Brain microvascular endothelial cell (primary cell): Measurements from ENCODE around the gene CHCHD10.

ENCODE experiments used
- DNase-seq: peaks from one replicate; pipeline ENCODE4 v3.0.0-alpha.2; 2020
- H3K27ac ChIP-seq: fragments of 250-450 bp; sonication (Bioruptor Pico); 2 replicates; pipeline ENCODE4 v1.5.1; 2020; ENCODE audit warnings: mild to moderate bottlenecking, moderate library complexity
- H3K27me3 ChIP-seq: fragments of 250-450 bp; sonication (Bioruptor Pico); replicated peaks from 2 replicates; pipeline ENCODE4 v1.5.1; 2020; ENCODE audit warnings: mild to moderate bottlenecking
- H3K36me3 ChIP-seq: fragments of 250-450 bp; sonication (Bioruptor Pico); replicated peaks from 2 replicates; pipeline ENCODE4 v1.5.1; 2020; ENCODE audit warnings: mild to moderate bottlenecking
- H3K4me3 ChIP-seq: 2 replicates; pipeline ENCODE4 v1.5.1; 2011; ENCODE audit warnings: low read depth, mild to moderate bottlenecking, control low read depth, low read length, moderate library complexity
- in situ Hi-C: cut with HindIII; loops from 2 replicates; pipeline ENCODE4 v1.10.0; 2017; ENCODE audit warnings: low sequenced_read_pairs, low pct_ligation_motif_present
- TF ChIP-seq, protein P1 (sequence below): IDR thresholded peaks from 2 replicates; pipeline ENCODE4 v1.5.1; 2011; ENCODE audit warnings: low read depth, mild to moderate bottlenecking, moderate library complexity, low read length, control low read depth, inconsistent platforms; ENCODE audit errors: missing control alignments

Gene CHCHD10

DNA sequence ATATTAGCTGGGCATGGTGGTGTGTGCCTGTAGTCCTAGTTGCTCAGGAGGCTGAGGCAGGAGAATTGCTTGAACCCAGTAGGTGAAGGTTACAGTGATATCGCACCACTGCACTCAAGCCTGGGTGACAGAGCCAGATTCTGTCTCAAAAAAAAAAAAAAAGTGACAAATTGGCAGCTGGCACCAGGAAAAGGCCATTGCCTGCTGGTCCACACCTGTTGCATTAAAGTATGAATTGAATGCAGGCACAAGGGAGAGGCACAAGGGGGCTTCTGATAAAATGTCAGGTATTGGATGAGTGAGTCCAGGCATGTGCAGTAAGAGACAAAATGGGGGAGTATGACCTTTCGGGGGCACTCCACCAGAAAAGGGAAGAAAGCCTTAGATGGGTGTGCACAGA lies 45.0 kb downstream of the CHCHD10 start:
- no peaks in the 10 kb centered on the region for H3K27me3 ChIP-seq
- no peak for DNase-seq
- TF ChIP-seq, protein P1, sequence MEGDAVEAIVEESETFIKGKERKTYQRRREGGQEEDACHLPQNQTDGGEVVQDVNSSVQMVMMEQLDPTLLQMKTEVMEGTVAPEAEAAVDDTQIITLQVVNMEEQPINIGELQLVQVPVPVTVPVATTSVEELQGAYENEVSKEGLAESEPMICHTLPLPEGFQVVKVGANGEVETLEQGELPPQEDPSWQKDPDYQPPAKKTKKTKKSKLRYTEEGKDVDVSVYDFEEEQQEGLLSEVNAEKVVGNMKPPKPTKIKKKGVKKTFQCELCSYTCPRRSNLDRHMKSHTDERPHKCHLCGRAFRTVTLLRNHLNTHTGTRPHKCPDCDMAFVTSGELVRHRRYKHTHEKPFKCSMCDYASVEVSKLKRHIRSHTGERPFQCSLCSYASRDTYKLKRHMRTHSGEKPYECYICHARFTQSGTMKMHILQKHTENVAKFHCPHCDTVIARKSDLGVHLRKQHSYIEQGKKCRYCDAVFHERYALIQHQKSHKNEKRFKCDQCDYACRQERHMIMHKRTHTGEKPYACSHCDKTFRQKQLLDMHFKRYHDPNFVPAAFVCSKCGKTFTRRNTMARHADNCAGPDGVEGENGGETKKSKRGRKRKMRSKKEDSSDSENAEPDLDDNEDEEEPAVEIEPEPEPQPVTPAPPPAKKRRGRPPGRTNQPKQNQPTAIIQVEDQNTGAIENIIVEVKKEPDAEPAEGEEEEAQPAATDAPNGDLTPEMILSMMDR = no peak
- no peak overlapping the region for H3K27ac ChIP-seq
- no peak overlapping the region for H3K4me3 ChIP-seq
- in situ Hi-C loops = no loop called here
- no peaks in the 10 kb centered on the region for H3K36me3 ChIP-seq

- Histone ChIP-seq H3K27me3 (no peaks in the 10 kb centered on the region), H3K36me3 (no peaks in the 10 kb centered on the region), H3K4me3 (no peak overlapping the region), H3K27ac (no peak overlapping the region)
- TF ChIP-seq, protein P1 = no peak
- in situ Hi-C loops = no loop called here
- DNase-seq = no peak
These were observed 45.6 kb downstream of the CHCHD10 start for GRCh38 chr22:23722160-23722559.

GRCh38 chr22:23720855-23721254 lies 46.9 kb downstream of the CHCHD10 start:
- TF ChIP-seq, protein P1 = no peak
- in situ Hi-C loops = no loop called here

GRCh38 chr22:23718371-23719165 lies 49.2 kb downstream of the CHCHD10 start:
- Histone ChIP-seq H3K36me3 (peaks cover 5% of the 10 kb centered on the region), H3K27me3 (no peaks in the 10 kb centered on the region), H3K27ac (no peak overlapping the region), H3K4me3 (no peak overlapping the region)
- DNase-seq = no peak
- TF ChIP-seq, protein P1 = no peak
- in situ Hi-C loops = no loop called here

More at GRCh38 chr22:23720855-23721254, 46.9 kb downstream of the CHCHD10 start:
- no peak for DNase-seq
- Histone ChIP-seq H3K27me3 (no peaks in the 10 kb centered on the region), H3K4me3 (no peak overlapping the region), H3K27ac (no peak overlapping the region), H3K36me3 (no peaks in the 10 kb centered on the region)

GRCh38 chr22:23716811-23717801 lies 50.7 kb downstream of the CHCHD10 start:
- H3K4me3 ChIP-seq = peak overlapping the region; percentile 88
- in situ Hi-C loops = no loop called here
- no peaks in the 10 kb centered on the region for H3K27me3 ChIP-seq
- TF ChIP-seq, protein P1 = no peak
- H3K36me3 ChIP-seq = peaks cover 7% of the 10 kb centered on the region
- peak overlapping the region; percentile 59 for H3K27ac ChIP-seq
- peak; percentile 65 for DNase-seq
